ENCODE results near the gene SENP7. TPM values are rescaled to one million over a fixed set of nuclear protein-coding genes. Genes with fewer than 3 reads are reported as not detected.

Gene SENP7
- total and polyA plus RNA-seq, 2 experiments from 2014 or later, result 5.0 to 9.0 TPM

GRCh38 chr3:101458387-101458786 is 54.6 kb downstream of the SENP7 start (continued):
- no peak for TF ChIP-seq ZNF462 (CRISPR knock-in tag; IDR thresholded peaks at IDR 0.05)

- no peaks in the 10 kb centered on the region for H3K9me3 Mint-ChIP-seq
- Histone ChIP-seq H3F3A (replicated peaks; ENCODE audit: low read depth) (no peaks in the 10 kb centered on the region), H3K9me2 (ENCODE audit: insufficient read depth) (no peaks in the 10 kb centered on the region), H3K4me3 (no peak overlapping the region), H3K4me1 (ENCODE audit: insufficient read depth) (no peaks in the 10 kb centered on the region), H4K20me1 (replicated peaks; ENCODE audit: insufficient read depth) (no peaks in the 10 kb centered on the region), H2AFZ (no peak overlapping the region), H3K36me3 (ENCODE audit: insufficient read depth) (no peaks in the 10 kb centered on the region), H3K27me3 (ENCODE audit: insufficient read depth) (no peaks in the 10 kb centered on the region), H3K79me2 (replicated peaks; ENCODE audit: insufficient read depth) (no peaks in the 10 kb centered on the region), H3K4me2 (no peak overlapping the region), H3K27ac (ENCODE audit: low read depth) (no peak overlapping the region)
- H3K4me1 Mint-ChIP-seq, result no peaks in the 10 kb centered on the region
- H3K27ac Mint-ChIP-seq, result no peak overlapping the region
- no peak for ATAC-seq
- no peak for DNase-seq (ENCODE audit: low spot score)
- no peak overlapping the region for H3K4me3 Mint-ChIP-seq
- no peaks in the 10 kb centered on the region for H3K36me3 Mint-ChIP-seq (ENCODE audit: low read depth)
- no peaks in the 10 kb centered on the region for H3K27me3 Mint-ChIP-seq (ENCODE audit: insufficient read depth, low read depth, poor library complexity)
- TF ChIP-seq CREB1 (CRISPR knock-in tag; IDR thresholded peaks at IDR 0.05; ENCODE audit: low read depth) (no peak), ZNF462 (CRISPR knock-in tag; IDR thresholded peaks at IDR 0.05) (no peak), JUNB (IDR thresholded peaks at IDR 0.05; ENCODE audit: unreplicated experiment) (no peak), STAT1 (IDR thresholded peaks at IDR 0.05; ENCODE audit: unreplicated experiment) (no peak), ZNF331 (CRISPR knock-in tag; IDR thresholded peaks at IDR 0.05; ENCODE audit: low read depth) (no peak), EZH2phosphoT487 (IDR thresholded peaks at IDR 0.05; ENCODE audit: unreplicated experiment) (no peak), CTCF (conservative IDR thresholded peaks at IDR 0.05; ENCODE audit: low read depth in 2 of 2) (no peak)
Observed at GRCh38 chr3:101454629-101455028, 58.4 kb downstream of the SENP7 start.
